Activated T-helper 1 cell treated with Interleukin-2 at 50 U/mL for 16 hours (primary cell): ENCODE data around the gene MYO1A.
"Not testable (repeated sequence)": the region's sequence is repeated elsewhere in the genome, so short reads cannot be mapped to it uniquely, and the experiment has no call there.

Source experiments
- DNase-seq: peaks from one replicate; pipeline ENCODE4 v3.0.0-alpha.2; 2020; ENCODE audit warnings: low read depth

MYO1A gene

DNA sequence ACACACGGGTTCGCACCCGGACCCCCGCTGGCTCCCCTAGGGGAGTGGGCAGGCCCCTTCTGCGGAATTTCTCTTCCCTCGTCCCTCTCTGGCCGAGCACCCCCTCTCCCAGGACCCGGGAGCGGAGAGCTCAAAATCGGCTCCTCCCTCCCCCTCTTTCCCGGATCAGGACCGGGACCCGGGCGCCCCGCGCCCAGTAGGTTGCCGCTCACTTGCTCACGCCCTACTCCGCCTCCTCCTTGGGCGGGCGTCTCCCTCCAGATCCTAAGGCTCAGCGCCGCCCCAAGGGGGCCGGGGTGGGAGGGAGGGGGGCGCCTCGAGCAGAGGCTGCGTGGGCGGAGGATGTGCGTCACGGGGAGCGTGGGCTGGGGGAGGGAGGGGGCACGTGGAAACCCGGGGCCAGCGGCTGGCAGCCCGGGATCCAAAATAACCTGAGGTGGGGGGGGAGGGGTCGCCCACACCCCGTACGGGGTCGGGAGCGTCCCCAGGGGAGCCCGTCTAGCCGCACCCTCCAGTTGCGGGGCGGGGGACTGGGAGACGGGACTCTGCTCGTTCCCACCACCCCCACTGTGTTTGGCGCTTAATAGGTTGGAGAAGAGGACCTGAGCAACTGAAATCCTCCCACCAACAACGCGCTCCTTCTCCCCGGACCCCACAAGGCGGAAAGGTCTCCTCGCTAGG is 37.2 kb upstream of the MYO1A start:
- peak; percentile 86 for DNase-seq

DNA sequence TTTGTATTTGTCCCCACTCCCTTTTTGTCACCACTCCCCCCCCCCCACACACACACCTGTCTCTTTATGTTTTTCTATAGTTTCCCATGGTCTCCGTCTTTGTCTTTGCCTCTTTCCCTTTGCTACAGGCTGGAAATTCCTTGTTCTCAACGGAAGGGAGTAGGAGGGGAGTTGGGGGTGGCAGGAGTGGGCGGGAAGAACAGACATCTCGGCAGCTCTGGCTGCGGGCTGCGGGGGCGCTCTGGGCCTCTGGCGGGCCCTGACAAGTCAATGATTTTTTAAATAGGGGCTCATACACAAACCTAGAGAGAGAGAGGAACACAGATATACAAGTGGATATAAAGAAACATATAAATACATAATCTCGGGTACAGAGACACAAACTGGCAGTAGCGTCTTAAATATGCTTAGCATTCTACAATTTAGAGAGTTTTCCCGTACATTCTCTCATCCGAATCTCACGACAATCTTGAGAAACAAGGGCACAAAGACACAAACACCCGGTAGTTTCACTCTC is 36.6 kb upstream of the MYO1A start:
- DNase-seq = no peak

DNA sequence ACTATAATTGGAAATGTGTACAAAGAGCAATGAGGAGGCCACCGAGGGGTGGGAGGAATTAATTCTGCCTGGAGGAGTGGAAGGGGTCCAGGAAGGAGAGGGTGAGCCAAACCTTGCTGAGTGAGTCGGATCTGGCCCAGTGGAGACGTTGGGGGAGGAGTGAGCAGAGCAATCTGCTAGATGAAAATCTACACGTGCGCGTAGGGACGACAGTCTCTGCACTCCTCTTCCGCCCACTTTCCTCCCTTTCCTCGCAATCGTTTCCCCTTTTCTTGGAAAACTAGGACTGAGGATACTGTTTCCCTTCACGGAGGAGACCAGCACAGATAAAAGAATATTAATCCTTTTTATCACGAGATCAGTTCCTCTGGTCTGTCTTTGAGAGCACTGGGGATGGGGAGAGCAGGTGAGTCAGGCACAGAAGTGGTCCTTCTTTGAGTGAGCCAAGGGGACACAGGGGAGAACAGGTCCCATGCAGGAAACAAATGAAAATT is 36.1 kb upstream of the MYO1A start:
- no peak for DNase-seq

DNA sequence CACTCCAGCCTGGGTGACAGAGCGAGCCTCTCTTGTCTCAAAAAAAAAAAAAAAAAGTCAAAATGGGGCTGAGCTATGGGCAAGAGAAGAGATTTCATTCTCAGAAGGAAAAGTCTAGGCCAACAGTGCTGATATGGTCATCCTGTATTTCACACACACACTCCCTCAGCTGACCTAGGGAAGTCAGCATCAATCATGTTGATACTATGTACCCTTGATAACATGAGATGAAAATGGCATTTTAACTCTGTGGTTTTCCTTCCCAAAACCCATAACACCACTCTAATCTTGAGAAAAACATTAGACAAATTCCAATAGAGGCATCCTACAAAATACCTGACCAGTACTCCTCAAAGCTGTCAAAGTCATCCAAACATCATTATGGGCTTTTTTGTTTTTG is 30.9 kb upstream of the MYO1A start:
- no peak for DNase-seq

DNA sequence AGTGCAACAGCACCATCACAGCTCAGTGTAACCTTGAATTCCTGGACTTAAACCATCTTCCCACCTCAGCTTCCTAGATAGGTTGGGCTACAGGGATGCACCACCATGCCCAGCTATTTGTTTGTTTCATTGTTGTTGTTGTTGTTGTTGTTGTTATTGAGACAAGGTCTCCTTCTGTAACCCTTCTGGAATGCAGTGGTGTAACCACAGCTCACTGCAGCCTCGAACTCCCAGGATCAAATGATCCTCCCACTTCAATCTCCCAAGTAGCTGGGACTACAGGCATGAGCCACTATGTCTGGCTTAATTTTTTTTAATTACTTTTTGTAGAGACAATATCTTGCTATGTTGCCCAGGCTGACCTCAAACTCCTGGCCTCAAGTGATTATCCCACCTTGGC is 29.9 kb upstream of the MYO1A start:
- no peak for DNase-seq

DNA sequence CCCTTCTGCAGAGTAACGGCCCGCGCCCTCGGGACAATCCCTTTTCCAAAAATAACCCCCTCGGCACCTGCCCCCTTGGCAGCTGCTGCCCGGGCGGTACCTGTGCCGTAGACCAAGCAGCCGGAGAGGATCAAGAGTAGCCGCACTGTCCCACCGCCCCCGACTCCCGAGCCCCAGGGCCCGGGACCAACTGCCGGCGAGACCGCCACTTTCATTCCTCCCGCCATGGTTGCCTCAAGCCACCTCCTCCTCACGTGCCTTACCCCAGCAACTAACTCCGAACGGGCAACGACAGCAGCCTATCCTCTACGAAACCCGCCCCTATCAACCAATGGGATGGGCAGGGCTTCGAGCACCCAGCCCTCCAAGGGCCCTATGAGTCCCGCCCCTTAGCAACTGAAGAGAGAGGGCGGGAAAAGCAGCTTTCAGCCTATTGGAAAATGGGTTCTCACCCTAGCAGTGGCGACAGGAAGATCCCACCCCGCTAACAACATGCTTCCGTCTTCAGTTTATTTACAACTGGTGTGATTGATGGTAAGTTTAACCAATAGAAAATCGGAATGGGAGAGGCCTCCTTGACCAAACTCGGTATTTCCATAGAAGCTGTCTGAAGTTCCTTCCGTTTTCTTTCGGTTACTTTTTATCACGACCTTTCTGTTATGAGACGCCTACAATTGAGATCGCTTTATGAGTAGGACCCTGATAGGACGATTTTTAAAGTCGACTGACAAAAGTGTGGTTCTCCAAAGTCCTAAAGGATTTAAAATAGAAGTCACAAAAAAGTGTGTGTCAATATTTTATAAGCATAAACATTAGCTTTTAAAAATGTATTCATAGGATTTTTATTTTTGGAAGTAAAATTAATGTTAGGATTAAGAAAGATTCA is 28.8 kb upstream of the MYO1A start, which contains the start of gene NEMP1:
Gene NEMP1, minus strand, starts transcription at position 273 of the 886 bp plus-strand sequence. Its CDS starts 46 bp downstream, at position 227.
- peak; percentile 91 for DNase-seq

GRCh38 chr12:57073566-57074450 is 23.9 kb upstream of the MYO1A start:
- not testable (repeated sequence) for DNase-seq

- DNase-seq = no peak
These were observed 22.7 kb upstream of the MYO1A start for GRCh38 chr12:57072661-57073060.

- DNase-seq = no peak
These were observed 19.6 kb upstream of the MYO1A start for GRCh38 chr12:57069523-57069922.

GRCh38 chr12:57066245-57066644 is 16.3 kb upstream of the MYO1A start:
- no peak for DNase-seq

DNA sequence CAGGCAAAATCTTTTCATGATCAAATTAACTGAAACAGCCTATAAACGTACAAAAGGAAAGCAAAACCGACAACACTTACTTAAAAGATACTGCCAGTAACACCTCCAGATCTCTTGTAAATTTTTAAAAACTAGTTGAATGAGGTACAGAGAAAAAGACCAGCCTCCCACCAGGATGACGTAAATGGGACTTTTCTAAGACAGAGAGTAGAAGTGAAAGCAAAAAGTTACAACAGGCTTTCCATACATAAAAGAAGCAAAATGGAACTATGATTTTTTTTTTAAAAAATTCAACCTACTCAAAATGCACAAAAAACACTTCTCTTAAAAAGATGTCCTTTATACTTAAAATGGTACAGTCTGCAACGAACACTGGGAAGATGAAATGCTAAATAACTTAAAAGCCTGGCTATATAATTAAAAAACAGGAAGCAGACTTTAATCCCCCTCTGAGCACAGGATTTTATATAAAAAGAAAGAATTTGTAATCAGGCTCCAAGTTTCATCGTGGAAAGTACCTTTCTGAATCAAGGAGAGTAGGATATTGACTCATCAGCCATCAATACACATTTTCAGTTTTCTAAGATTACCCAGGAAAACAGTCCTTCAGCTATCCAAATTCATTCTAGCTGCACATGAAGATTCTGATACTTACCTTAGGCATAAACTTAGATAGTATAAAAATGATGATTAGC is 14.2 kb upstream of the MYO1A start:
- no peak for DNase-seq

DNA sequence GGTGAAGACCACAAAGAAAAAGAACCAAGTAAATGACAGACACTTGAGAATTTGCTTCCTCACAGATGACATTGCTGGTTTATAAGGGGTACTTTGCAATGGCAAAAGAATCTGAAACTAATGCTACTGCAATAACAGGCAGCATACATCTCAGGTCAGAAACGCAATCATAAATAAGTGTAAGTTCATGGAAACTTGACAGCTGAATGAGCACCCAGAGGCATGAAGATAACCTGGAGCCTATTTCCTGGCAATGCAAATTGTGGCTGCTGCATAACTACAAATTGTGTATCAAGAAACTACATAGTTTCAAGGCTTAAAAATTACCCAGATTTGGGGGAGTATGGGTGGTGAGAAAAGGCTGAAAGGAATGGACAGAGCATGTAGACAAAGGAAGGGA is 8.5 kb upstream of the MYO1A start:
- no peak for DNase-seq

DNA sequence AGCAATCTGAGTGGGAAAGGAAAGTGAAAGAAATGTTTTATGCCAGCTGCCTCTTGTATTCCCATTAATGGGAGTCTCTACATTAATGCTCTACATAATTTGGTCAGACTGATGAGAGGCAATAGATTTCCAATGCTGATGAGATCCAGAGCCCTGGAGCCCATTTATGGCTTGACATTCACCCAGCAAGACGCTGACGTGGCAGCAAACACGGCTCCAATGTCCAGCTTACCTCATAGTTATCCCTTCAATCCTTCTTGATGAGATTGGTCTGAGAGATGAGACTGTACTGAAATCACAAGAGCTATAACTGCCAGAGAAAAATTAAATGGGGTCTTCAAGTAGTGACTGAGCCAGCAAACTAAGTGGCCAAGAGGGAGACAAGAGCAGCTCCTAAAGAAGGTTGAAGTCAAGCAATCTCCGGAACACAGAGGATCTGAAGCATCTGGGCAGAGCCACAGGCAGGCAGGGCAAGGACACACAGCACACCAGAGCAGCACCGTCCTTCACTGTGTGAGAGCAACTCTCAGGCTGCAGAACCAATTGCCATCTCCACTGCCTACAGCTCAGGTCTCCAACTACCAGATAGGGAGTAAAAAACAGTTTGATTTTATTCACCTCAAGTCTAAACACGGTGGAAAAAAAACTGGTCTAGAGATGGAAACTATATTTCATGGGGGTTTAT is 7.3 kb upstream of the MYO1A start:
- DNase-seq = no peak

DNA sequence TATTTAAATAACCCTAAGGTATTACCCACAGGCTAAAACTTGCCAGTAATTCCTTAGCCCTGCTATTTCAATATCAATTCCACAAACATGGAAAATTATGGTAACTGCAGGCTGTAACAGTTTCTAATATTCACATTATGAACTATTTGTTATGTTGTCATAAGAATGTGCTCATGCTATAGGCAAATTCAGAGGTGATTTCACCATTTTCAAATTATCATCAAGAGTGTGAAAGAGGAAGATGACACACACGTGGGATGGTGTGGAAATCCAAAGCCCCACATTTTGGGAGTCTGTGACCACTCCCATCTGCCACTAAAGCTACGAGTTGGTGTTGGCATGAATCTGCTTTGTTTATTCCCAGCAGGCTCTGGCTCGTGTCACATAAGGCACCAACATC is 5.9 kb upstream of the MYO1A start:
- no peak for DNase-seq

GRCh38 chr12:57053901-57054300 is 4.0 kb upstream of the MYO1A start:
- not testable (repeated sequence) for DNase-seq

- not testable (repeated sequence) for DNase-seq
These were observed 3.2 kb upstream of the MYO1A start for GRCh38 chr12:57053146-57053545.

GRCh38 chr12:57051011-57051410 is 1.1 kb upstream of the MYO1A start:
- no peak for DNase-seq

DNA sequence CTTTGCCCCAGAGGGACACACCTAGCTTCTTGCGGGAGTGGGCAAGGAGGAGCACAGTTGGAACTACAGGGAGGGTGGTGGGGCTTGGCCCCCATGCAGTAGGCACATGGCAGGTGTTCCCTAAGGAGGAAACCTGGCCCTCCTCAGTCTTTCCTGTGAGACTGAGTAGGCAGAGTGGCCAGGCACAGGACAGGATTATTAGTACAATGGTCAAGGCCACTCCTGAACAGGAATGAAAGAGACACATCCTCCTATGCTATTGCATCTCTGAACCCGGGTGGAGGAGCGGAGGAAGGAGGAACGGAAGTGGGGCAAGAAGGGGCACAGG is 846 bp downstream of the MYO1A start:
- DNase-seq = no peak

DNA sequence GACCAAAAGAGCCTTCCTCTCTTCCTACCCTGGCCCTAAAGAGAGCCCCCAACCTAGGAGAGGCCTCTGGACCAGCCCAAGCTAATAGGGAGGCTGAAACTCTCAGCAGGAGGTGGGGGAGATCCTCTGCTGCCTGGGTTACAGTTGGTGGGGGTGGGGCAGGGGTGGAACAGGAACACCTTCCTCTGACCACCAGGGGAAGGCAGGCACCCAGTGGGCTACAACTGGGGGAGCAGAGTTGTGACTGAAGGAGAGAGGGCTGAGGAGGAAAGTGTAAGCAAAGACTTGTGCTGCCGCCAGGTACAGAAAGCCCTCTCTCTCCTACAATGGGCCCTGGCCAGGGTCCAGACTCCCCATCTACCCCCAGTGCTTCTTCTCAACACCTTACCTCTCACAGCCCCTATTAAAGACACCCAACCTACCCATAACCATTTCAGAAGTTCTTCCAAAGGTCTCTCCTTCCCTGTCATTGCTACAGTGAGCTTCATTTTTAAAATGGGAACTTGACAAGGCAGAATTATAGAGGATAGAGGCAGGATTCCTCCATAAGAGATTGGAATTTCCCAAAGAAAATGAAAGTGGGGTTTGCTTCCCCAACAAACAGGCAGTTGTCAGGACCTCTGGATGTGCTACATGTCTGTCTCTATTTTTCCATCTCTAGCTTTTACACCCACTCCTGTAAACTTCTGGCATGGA is 1.4 kb downstream of the MYO1A start:
- no peak for DNase-seq

- DNase-seq = no peak
These were observed 1.9 kb downstream of the MYO1A start for GRCh38 chr12:57047981-57048380.
